Measurements from ENCODE around the gene FCGR2B.

GRCh38 chr1:161720956-161721737 is 58.2 kb downstream of the FCGR2B start, which contains the start of gene FCRLB:
- TF ChIP-seq REST (IDR thresholded peaks at IDR 0.05; ENCODE audit: low read depth, low read length) (no peak), RFX5 (IDR thresholded peaks at IDR 0.05; ENCODE audit: low read length) (no peak), TAF1 (IDR thresholded peaks at IDR 0.05; ENCODE audit: borderline replicate concordance, low read depth, low read length) (no peak), CTCF (IDR thresholded peaks at IDR 0.05) (no peak)

Measured in SK-N-SH (cell line).